Gastrocnemius medialis (tissue), 4 donors: ENCODE data around the gene SLC66A1.

ENCODE experiments used
- POLR2A ChIP-seq, 2 donors: fragments of 450-650 bp; IDR thresholded peaks; one replicate each; pipeline ENCODE4 v1.6.1; 2017; ENCODE audit warnings: antibody characterized with exemption in 2 of 2, mild to moderate bottlenecking in 2 of 2, moderate library complexity in 2 of 2
- TF ChIP-seq, protein P1 (sequence below), 5 experiments: fragments of 450-650 bp in 3 of 5; fragments of 200-600 bp in 2 of 5; sonication (generic) in 2 of 5; IDR thresholded peaks in 4 of 5; conservative IDR thresholded peaks in 1 of 5; 1 replicate in 4 of 5; 2 replicates in 1 of 5; pipeline ENCODE4 v1.5.1; 2016 to 2019; ENCODE audit warnings: antibody characterized with exemption in 5 of 5, mild to moderate bottlenecking in 3 of 5, moderate library complexity in 3 of 5

- TF ChIP-seq, protein P1, sequence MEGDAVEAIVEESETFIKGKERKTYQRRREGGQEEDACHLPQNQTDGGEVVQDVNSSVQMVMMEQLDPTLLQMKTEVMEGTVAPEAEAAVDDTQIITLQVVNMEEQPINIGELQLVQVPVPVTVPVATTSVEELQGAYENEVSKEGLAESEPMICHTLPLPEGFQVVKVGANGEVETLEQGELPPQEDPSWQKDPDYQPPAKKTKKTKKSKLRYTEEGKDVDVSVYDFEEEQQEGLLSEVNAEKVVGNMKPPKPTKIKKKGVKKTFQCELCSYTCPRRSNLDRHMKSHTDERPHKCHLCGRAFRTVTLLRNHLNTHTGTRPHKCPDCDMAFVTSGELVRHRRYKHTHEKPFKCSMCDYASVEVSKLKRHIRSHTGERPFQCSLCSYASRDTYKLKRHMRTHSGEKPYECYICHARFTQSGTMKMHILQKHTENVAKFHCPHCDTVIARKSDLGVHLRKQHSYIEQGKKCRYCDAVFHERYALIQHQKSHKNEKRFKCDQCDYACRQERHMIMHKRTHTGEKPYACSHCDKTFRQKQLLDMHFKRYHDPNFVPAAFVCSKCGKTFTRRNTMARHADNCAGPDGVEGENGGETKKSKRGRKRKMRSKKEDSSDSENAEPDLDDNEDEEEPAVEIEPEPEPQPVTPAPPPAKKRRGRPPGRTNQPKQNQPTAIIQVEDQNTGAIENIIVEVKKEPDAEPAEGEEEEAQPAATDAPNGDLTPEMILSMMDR (IDR thresholded peaks at IDR 0.05 in 4 of 5, conservative IDR thresholded peaks at IDR 0.05 in 1 of 5), result no peak
- no peak for TF ChIP-seq POLR2A (IDR thresholded peaks at IDR 0.05)
These were observed 41.5 kb downstream of the SLC66A1 start for GRCh38 chr1:19353596-19353995.
